Measurements from ENCODE around the gene SPDYE5. TPM values are rescaled to one million over a fixed set of nuclear protein-coding genes. Genes with fewer than 3 reads are reported as not detected.

The SPDYE5 gene
- total RNA-seq: under 1 TPM in 1 of 2 donors, not detected in 1; under 0.01 TPM

GRCh38 chr7:75492020-75492419 lies at the start of gene SPDYE5:
TSS of gene SPDYE5 (plus strand) at chr7:75492320. CDS start at chr7:75494048, 1,728 bp downstream.

GRCh38 chr7:75485979-75486643 lies 6.0 kb upstream of the SPDYE5 start, which contains the start of gene POM121C:
TSS of gene POM121C (minus strand) at chr7:75486299. CDS start at chr7:75441496, 44,803 bp downstream.

Small RNAs within 50 kb of the gene (small RNA-seq; reads per million reads assigned to genes)
- gene AC211429.1 (0 reads per million in 2 donors), gene RF00019 (0 reads per million in 2 donors)

Other genes with a start within 250 kb of the SPDYE5 start
- 1 to 10 TPM in 1 of 2 donors, under 1 TPM in 1; 0.67 to 1.0 TPM for gene TRIM73, start 96.7 kb upstream of the SPDYE5 start, total RNA-seq
- gene POM121C, start 6.0 kb upstream of the SPDYE5 start, total RNA-seq: 10 to 100 TPM in 1 of 2 donors, 1 to 10 TPM in 1; 8.3 to 10.7 TPM
- gene HIP1, start 246.6 kb downstream of the SPDYE5 start, total RNA-seq: 10 to 100 TPM; 29.3 to 35.4 TPM

Measured in melanocyte of skin (primary cell).